ENCODE data around the gene SLC4A11.

The SLC4A11 gene

GRCh38 chr20:3237011-3237957, 1.7 kb downstream of the SLC4A11 start:
- peaks cover 55% of the 10 kb centered on the region for H3K27me3 ChIP-seq (ENCODE audit: insufficient read depth, poor library complexity, severe bottlenecking)
- no peak for DNase-seq (ENCODE audit: low read depth in 1 of 2, low spot score in 1 of 2)
- H3K4me3 ChIP-seq (replicated peaks; ENCODE audit: insufficient read depth, low read length) = no peak overlapping the region
- no peak overlapping the region for H3K27ac ChIP-seq (replicated peaks)
- TF ChIP-seq GABPA (IDR thresholded peaks at IDR 0.05; ENCODE audit: low read depth) (no peak), POLR2AphosphoS5 (IDR thresholded peaks at IDR 0.05; ENCODE audit: low read depth) (no peak), SPI1 (IDR thresholded peaks at IDR 0.05; ENCODE audit: borderline replicate concordance, low read depth) (no peak)
- TF ChIP-seq, protein P1, sequence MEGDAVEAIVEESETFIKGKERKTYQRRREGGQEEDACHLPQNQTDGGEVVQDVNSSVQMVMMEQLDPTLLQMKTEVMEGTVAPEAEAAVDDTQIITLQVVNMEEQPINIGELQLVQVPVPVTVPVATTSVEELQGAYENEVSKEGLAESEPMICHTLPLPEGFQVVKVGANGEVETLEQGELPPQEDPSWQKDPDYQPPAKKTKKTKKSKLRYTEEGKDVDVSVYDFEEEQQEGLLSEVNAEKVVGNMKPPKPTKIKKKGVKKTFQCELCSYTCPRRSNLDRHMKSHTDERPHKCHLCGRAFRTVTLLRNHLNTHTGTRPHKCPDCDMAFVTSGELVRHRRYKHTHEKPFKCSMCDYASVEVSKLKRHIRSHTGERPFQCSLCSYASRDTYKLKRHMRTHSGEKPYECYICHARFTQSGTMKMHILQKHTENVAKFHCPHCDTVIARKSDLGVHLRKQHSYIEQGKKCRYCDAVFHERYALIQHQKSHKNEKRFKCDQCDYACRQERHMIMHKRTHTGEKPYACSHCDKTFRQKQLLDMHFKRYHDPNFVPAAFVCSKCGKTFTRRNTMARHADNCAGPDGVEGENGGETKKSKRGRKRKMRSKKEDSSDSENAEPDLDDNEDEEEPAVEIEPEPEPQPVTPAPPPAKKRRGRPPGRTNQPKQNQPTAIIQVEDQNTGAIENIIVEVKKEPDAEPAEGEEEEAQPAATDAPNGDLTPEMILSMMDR (IDR thresholded peaks at IDR 0.05; ENCODE audit: insufficient read depth, low read length) = no peak
- TF ChIP-seq, protein P2, sequence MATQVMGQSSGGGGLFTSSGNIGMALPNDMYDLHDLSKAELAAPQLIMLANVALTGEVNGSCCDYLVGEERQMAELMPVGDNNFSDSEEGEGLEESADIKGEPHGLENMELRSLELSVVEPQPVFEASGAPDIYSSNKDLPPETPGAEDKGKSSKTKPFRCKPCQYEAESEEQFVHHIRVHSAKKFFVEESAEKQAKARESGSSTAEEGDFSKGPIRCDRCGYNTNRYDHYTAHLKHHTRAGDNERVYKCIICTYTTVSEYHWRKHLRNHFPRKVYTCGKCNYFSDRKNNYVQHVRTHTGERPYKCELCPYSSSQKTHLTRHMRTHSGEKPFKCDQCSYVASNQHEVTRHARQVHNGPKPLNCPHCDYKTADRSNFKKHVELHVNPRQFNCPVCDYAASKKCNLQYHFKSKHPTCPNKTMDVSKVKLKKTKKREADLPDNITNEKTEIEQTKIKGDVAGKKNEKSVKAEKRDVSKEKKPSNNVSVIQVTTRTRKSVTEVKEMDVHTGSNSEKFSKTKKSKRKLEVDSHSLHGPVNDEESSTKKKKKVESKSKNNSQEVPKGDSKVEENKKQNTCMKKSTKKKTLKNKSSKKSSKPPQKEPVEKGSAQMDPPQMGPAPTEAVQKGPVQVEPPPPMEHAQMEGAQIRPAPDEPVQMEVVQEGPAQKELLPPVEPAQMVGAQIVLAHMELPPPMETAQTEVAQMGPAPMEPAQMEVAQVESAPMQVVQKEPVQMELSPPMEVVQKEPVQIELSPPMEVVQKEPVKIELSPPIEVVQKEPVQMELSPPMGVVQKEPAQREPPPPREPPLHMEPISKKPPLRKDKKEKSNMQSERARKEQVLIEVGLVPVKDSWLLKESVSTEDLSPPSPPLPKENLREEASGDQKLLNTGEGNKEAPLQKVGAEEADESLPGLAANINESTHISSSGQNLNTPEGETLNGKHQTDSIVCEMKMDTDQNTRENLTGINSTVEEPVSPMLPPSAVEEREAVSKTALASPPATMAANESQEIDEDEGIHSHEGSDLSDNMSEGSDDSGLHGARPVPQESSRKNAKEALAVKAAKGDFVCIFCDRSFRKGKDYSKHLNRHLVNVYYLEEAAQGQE (IDR thresholded peaks at IDR 0.05; ENCODE audit: insufficient replicate concordance, low read depth) = no peak

DNA sequence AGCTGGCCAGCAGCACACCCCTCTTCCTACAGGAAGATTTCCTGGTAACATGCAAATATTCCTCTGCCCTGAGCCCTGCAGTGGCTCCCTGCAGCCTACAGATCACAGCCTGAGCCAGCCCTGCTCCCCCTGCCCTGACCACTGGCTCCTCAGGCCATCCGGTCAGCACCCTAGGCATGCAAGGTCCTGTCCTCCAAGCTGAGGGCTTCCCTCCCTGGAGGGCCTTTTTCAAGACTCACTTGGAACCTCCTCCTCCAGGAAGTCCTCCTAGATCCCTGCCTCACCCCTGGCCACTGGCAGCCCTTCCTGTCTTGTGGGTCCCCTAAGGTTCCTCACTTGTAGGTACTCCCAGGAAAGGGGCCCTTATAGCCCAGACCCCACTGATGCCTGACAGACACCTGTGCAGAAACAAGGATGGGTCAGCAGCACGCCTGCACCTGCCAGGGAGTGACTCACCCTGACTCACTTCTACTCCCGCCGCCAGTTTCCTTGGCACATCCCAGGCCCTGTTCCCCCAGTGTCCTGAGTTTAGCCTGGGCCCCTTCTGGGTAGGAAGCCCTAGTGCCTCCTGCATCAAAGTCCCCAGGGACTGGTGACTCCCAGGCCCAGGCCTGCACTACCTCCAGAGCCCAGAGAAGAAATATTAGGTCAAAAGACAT, 3.2 kb downstream of the SLC4A11 start:
- H3K27ac ChIP-seq (replicated peaks) = no peak overlapping the region
- DNase-seq (ENCODE audit: low read depth in 1 of 2, low spot score in 1 of 2) = no peak

GRCh38 chr20:3233991-3234498, 4.9 kb downstream of the SLC4A11 start:
- H3K4me3 ChIP-seq (replicated peaks; ENCODE audit: insufficient read depth, low read length) = no peak overlapping the region
- DNase-seq (ENCODE audit: low read depth in 1 of 2, low spot score in 1 of 2) = no peak
- no peak overlapping the region for H3K27ac ChIP-seq (replicated peaks)
- TF ChIP-seq, protein P2 (IDR thresholded peaks at IDR 0.05; ENCODE audit: insufficient replicate concordance, low read depth) = no peak
- TF ChIP-seq POLR2AphosphoS5 (IDR thresholded peaks at IDR 0.05; ENCODE audit: low read depth) = no peak
- no peak for TF ChIP-seq GABPA (IDR thresholded peaks at IDR 0.05; ENCODE audit: low read depth)
- no peak for TF ChIP-seq SPI1 (IDR thresholded peaks at IDR 0.05; ENCODE audit: borderline replicate concordance, low read depth)
- peaks cover 25% of the 10 kb centered on the region for H3K27me3 ChIP-seq (ENCODE audit: insufficient read depth, poor library complexity, severe bottlenecking)

More for the DNA sequence above, 3.2 kb downstream of the SLC4A11 start:
- TF ChIP-seq, protein P2 (IDR thresholded peaks at IDR 0.05; ENCODE audit: insufficient replicate concordance, low read depth) = no peak
- TF ChIP-seq SPI1 (IDR thresholded peaks at IDR 0.05; ENCODE audit: borderline replicate concordance, low read depth) (no peak), GABPA (IDR thresholded peaks at IDR 0.05; ENCODE audit: low read depth) (no peak), POLR2AphosphoS5 (IDR thresholded peaks at IDR 0.05; ENCODE audit: low read depth) (no peak)
- TF ChIP-seq, protein P1 (IDR thresholded peaks at IDR 0.05; ENCODE audit: insufficient read depth, low read length) = no peak
- Histone ChIP-seq H3K4me3 (replicated peaks; ENCODE audit: insufficient read depth, low read length) (no peak overlapping the region), H3K27me3 (ENCODE audit: insufficient read depth, poor library complexity, severe bottlenecking) (peaks cover 40% of the 10 kb centered on the region)
